CD4-positive, alpha-beta T cell treated with Interleukin-4 for 4 hours (primary cell): ENCODE data around the gene MUC4.
A peak's percentile ranks its signal among the peaks of the same experiment; 100 is the strongest.
"Not testable (repeated sequence)": the region's sequence is repeated elsewhere in the genome, so short reads cannot be mapped to it uniquely, and the experiment has no call there.

Source experiments
- DNase-seq: peaks from one replicate; pipeline ENCODE4 v3.0.0-alpha.2; 2020

Gene MUC4

GRCh38 chr3:195810455-195810845 lies 1.3 kb downstream of the MUC4 start:
- DNase-seq, result no peak

- no peak for DNase-seq
Observed at GRCh38 chr3:195809796-195810454, 1.8 kb downstream of the MUC4 start.

GRCh38 chr3:195809291-195809785 lies 2.4 kb downstream of the MUC4 start:
- no peak for DNase-seq

- DNase-seq, result no peak
Observed at GRCh38 chr3:195808741-195809290, 2.9 kb downstream of the MUC4 start.

GRCh38 chr3:195807681-195808121 lies 4.0 kb downstream of the MUC4 start:
- no peak for DNase-seq

- DNase-seq, result no peak
Observed at GRCh38 chr3:195806916-195807231, 4.9 kb downstream of the MUC4 start.

GRCh38 chr3:195806211-195806915 lies 5.4 kb downstream of the MUC4 start:
- DNase-seq, result no peak

GRCh38 chr3:195805588-195805987 lies 6.1 kb downstream of the MUC4 start:
- not testable (repeated sequence) for DNase-seq

- no peak for DNase-seq
Observed at GRCh38 chr3:195805181-195805580, 6.5 kb downstream of the MUC4 start.

- DNase-seq, result no peak
Observed at GRCh38 chr3:195803289-195803908, 8.3 kb downstream of the MUC4 start.

- DNase-seq, result no peak
Observed at GRCh38 chr3:195802795-195803194, 8.9 kb downstream of the MUC4 start.

GRCh38 chr3:195802261-195802701 lies 9.4 kb downstream of the MUC4 start:
- peak; percentile 23 for DNase-seq

- DNase-seq, result no peak
Observed at GRCh38 chr3:195801251-195802183, 10.2 kb downstream of the MUC4 start.

GRCh38 chr3:195800240-195800639 lies 11.5 kb downstream of the MUC4 start:
- no peak for DNase-seq

- no peak for DNase-seq
Observed at GRCh38 chr3:195796795-195797194, 14.9 kb downstream of the MUC4 start.

GRCh38 chr3:195794708-195795107 lies 17.0 kb downstream of the MUC4 start:
- no peak for DNase-seq

GRCh38 chr3:195792621-195793020 lies 19.1 kb downstream of the MUC4 start:
- DNase-seq, result not testable (repeated sequence)

GRCh38 chr3:195790901-195791300 lies 20.8 kb downstream of the MUC4 start:
- DNase-seq, result no peak

GRCh38 chr3:195788711-195789581 lies 22.8 kb downstream of the MUC4 start:
- DNase-seq, result no peak

GRCh38 chr3:195785781-195786405 lies 25.8 kb downstream of the MUC4 start:
- not testable (repeated sequence) for DNase-seq

- not testable (repeated sequence) for DNase-seq
Observed at GRCh38 chr3:195784031-195784430, 27.7 kb downstream of the MUC4 start.
